Measurements from ENCODE around the gene MICAL2. TPM values are rescaled to one million over a fixed set of nuclear protein-coding genes. Genes with fewer than 3 reads are reported as not detected.

MICAL2 gene
- total RNA-seq, 1 donor from 2014 or later, result 0.27 TPM

- H3K27me3 Mint-ChIP-seq, result peaks cover 15% of the 10 kb centered on the region
- no peak overlapping the region for H3K27ac Mint-ChIP-seq
- DNase-seq (no peak), ATAC-seq (ENCODE audit: low read depth) (no peak)
- no peaks in the 10 kb centered on the region for H3K36me3 Mint-ChIP-seq (ENCODE audit: low read depth)
- no peaks in the 10 kb centered on the region for H3K4me1 Mint-ChIP-seq
- ChIA-PET POLR2A (no interaction called here), CTCF (no interaction called here)
- no peak overlapping the region for H3K4me3 Mint-ChIP-seq
- no peak for TF ChIP-seq CTCF (IDR thresholded peaks at IDR 0.05)
- intact Hi-C loops (cut with micrococcal nuclease), result no loop called here
- H3K9me3 Mint-ChIP-seq, result no peaks in the 10 kb centered on the region
Measured at GRCh38 chr11:12070446-12071267, 39.7 kb upstream of the MICAL2 start.

- CTCF ChIA-PET, result no interaction called here
- H3K4me1 Mint-ChIP-seq, result no peaks in the 10 kb centered on the region
- no peak overlapping the region for H3K27ac Mint-ChIP-seq
- no peak overlapping the region for H3K4me3 Mint-ChIP-seq
- ATAC-seq (ENCODE audit: low read depth) (no peak), DNase-seq (no peak)
- POLR2A ChIA-PET, result no interaction called here
- no peak for TF ChIP-seq CTCF (IDR thresholded peaks at IDR 0.05)
- no peaks in the 10 kb centered on the region for H3K9me3 Mint-ChIP-seq
- H3K27me3 Mint-ChIP-seq, result peaks cover 14% of the 10 kb centered on the region
- intact Hi-C loops (cut with micrococcal nuclease), result no loop called here
- H3K36me3 Mint-ChIP-seq (ENCODE audit: low read depth), result no peaks in the 10 kb centered on the region
Measured at GRCh38 chr11:12071574-12071973, 38.8 kb upstream of the MICAL2 start.

GRCh38 chr11:12073436-12073835 is 37.0 kb upstream of the MICAL2 start:
- Mint-ChIP-seq H3K27ac (no peak overlapping the region), H3K4me3 (no peak overlapping the region), H3K9me3 (no peaks in the 10 kb centered on the region), H3K36me3 (ENCODE audit: low read depth) (no peaks in the 10 kb centered on the region), H3K27me3 (peaks cover 6% of the 10 kb centered on the region), H3K4me1 (no peaks in the 10 kb centered on the region)
- no peak for ATAC-seq (ENCODE audit: low read depth)
- ChIA-PET CTCF (no interaction called here), POLR2A (no interaction called here)
- TF ChIP-seq CTCF (IDR thresholded peaks at IDR 0.05), result no peak
- intact Hi-C loops (cut with micrococcal nuclease), result no loop called here
- DNase-seq, result no peak

- ATAC-seq (ENCODE audit: low read depth) (no peak), DNase-seq (no peak)
- no peak overlapping the region for H3K4me3 Mint-ChIP-seq
- POLR2A ChIA-PET, result no interaction called here
- TF ChIP-seq CTCF (IDR thresholded peaks at IDR 0.05), result no peak
- no peaks in the 10 kb centered on the region for H3K4me1 Mint-ChIP-seq
- CTCF ChIA-PET, result no interaction called here
- peaks cover 4% of the 10 kb centered on the region for H3K27me3 Mint-ChIP-seq
- H3K27ac Mint-ChIP-seq, result no peak overlapping the region
- intact Hi-C loops (cut with micrococcal nuclease), result no loop called here
- H3K9me3 Mint-ChIP-seq, result no peaks in the 10 kb centered on the region
- no peaks in the 10 kb centered on the region for H3K36me3 Mint-ChIP-seq (ENCODE audit: low read depth)
Measured at GRCh38 chr11:12073886-12074285, 36.5 kb upstream of the MICAL2 start.

- intact Hi-C loops (cut with micrococcal nuclease), result no loop called here
- no peak overlapping the region for H3K4me3 Mint-ChIP-seq
- no peaks in the 10 kb centered on the region for H3K36me3 Mint-ChIP-seq (ENCODE audit: low read depth)
- no peaks in the 10 kb centered on the region for H3K9me3 Mint-ChIP-seq
- DNase-seq (no peak), ATAC-seq (ENCODE audit: low read depth) (no peak)
- TF ChIP-seq CTCF (IDR thresholded peaks at IDR 0.05), result no peak
- H3K27me3 Mint-ChIP-seq, result no peaks in the 10 kb centered on the region
- POLR2A ChIA-PET, result no interaction called here
- H3K27ac Mint-ChIP-seq, result no peak overlapping the region
- CTCF ChIA-PET, result no interaction called here
- H3K4me1 Mint-ChIP-seq, result no peaks in the 10 kb centered on the region
Measured at GRCh38 chr11:12074529-12075195, 35.7 kb upstream of the MICAL2 start.

Data from activated B cell treated with CpG ODN at 0.5 μM for 24 hours (primary cell).